ENCODE measurements around the gene ACOT8.

- TF ChIP-seq CTCF (IDR thresholded peaks at IDR 0.05), result peak; percentile 18 to 59 (median 42)
- TF ChIP-seq POLR2A (IDR thresholded peaks at IDR 0.05), result no peak
Observed at GRCh38 chr20:45823949-45824835, 33.0 kb downstream of the ACOT8 start.

Data from heart left ventricle (tissue), 13 donors.